Measurements from ENCODE around the gene KIF6. TPM values are rescaled to one million over a fixed set of nuclear protein-coding genes. Genes with fewer than 3 reads are reported as not detected.

KIF6 gene
- polyA plus RNA-seq, 3 donors = not detected

- Mint-ChIP-seq H3K36me3 (no peaks in the 10 kb centered on the region), H3K27ac (no peak overlapping the region), H3K9me3 (peaks cover 0 to 3% (median 0%) of the 10 kb centered on the region in 7 donors), H3K4me3 (no peak overlapping the region), H3K27me3 (ENCODE audit: low read depth in 3 of 3) (peaks cover 3 to 5% (median 5%) of the 10 kb centered on the region in 3 donors), H3K4me1 (no peaks in the 10 kb centered on the region)
- Histone ChIP-seq H3K27ac (ENCODE audit: low read depth in 1 of 2, low read length in 2 of 2) (no peak overlapping the region), H3K9me3 (replicated peaks in 1 of 2; ENCODE audit: control insufficient read depth in 1 of 2, insufficient read depth in 1 of 2, low read length in 2 of 2) (no peaks in the 10 kb centered on the region), H4K20me1 (ENCODE audit: insufficient read depth, low read length) (no peaks in the 10 kb centered on the region), H3K36me3 (replicated peaks in 1 of 2; ENCODE audit: control insufficient read depth in 1 of 2, insufficient read depth in 2 of 2, low read length in 2 of 2) (no peaks in the 10 kb centered on the region), H3K27me3 (ENCODE audit: control insufficient read depth in 2 of 2, insufficient read depth in 2 of 2, low read length in 2 of 2) (no peaks in the 10 kb centered on the region), H3K79me2 (ENCODE audit: insufficient read depth, low read length) (no peaks in the 10 kb centered on the region), H3K4me1 (ENCODE audit: control insufficient read depth in 1 of 2, insufficient read depth in 2 of 2, low read length in 2 of 2) (no peaks in the 10 kb centered on the region), H3K4me2 (replicated peaks; ENCODE audit: extremely low read depth, low read length, poor library complexity, severe bottlenecking) (no peak overlapping the region), H2AFZ (ENCODE audit: insufficient read depth, low read depth, low read length, poor library complexity, severe bottlenecking) (no peak overlapping the region), H3K4me3 (replicated peaks in 1 of 3; ENCODE audit: low read depth in 2 of 3, low read length in 3 of 3) (no peak overlapping the region), H3K9ac (ENCODE audit: insufficient read depth, low read length, poor library complexity, severe bottlenecking) (no peak overlapping the region)
- no peak for DNase-seq
- TF ChIP-seq CTCF (IDR thresholded peaks at IDR 0.05) = no peak
- intact Hi-C loops (cut with micrococcal nuclease) = no loop called here
- 100% methylated on average over 4 of the region's 8 CpGs for WGBS (ENCODE audit: insufficient coverage)
Observed at GRCh38 chr6:39391182-39391581, 334.0 kb downstream of the KIF6 start.

GRCh38 chr6:39389484-39389767 is 335.8 kb downstream of the KIF6 start:
- H3K9me3 ChIP-seq (replicated peaks in 1 of 2; ENCODE audit: control insufficient read depth in 1 of 2, insufficient read depth in 1 of 2, low read length in 2 of 2) = no peaks in the 10 kb centered on the region
- H3K9ac ChIP-seq (ENCODE audit: insufficient read depth, low read length, poor library complexity, severe bottlenecking) = no peak overlapping the region
- no peak overlapping the region for H3K4me2 ChIP-seq (replicated peaks; ENCODE audit: extremely low read depth, low read length, poor library complexity, severe bottlenecking)
- H3K27ac Mint-ChIP-seq = no peak overlapping the region
- peaks cover 4 to 5% (median 5%) of the 10 kb centered on the region in 3 donors for H3K27me3 Mint-ChIP-seq (ENCODE audit: low read depth in 3 of 3)
- H4K20me1 ChIP-seq (ENCODE audit: insufficient read depth, low read length) = no peaks in the 10 kb centered on the region
- no peak overlapping the region for H2AFZ ChIP-seq (ENCODE audit: insufficient read depth, low read depth, low read length, poor library complexity, severe bottlenecking)
- no peaks in the 10 kb centered on the region for H3K36me3 Mint-ChIP-seq
- H3K4me3 ChIP-seq (replicated peaks in 1 of 3; ENCODE audit: low read depth in 2 of 3, low read length in 3 of 3) = no peak overlapping the region
- DNase-seq = no peak
- H3K36me3 ChIP-seq (replicated peaks in 1 of 2; ENCODE audit: control insufficient read depth in 1 of 2, insufficient read depth in 2 of 2, low read length in 2 of 2) = no peaks in the 10 kb centered on the region
- no peaks in the 10 kb centered on the region for H3K4me1 Mint-ChIP-seq
- no peak for TF ChIP-seq CTCF (IDR thresholded peaks at IDR 0.05)
- no peaks in the 10 kb centered on the region for H3K79me2 ChIP-seq (ENCODE audit: insufficient read depth, low read length)
- intact Hi-C loops (cut with micrococcal nuclease) = no loop called here
- peaks cover 0 to 3% (median 0%) of the 10 kb centered on the region in 7 donors for H3K9me3 Mint-ChIP-seq
- H3K4me1 ChIP-seq (ENCODE audit: control insufficient read depth in 1 of 2, insufficient read depth in 2 of 2, low read length in 2 of 2) = no peaks in the 10 kb centered on the region
- H3K27ac ChIP-seq (ENCODE audit: low read depth in 1 of 2, low read length in 2 of 2) = no peak overlapping the region
- H3K27me3 ChIP-seq (ENCODE audit: control insufficient read depth in 2 of 2, insufficient read depth in 2 of 2, low read length in 2 of 2) = no peaks in the 10 kb centered on the region
- WGBS (ENCODE audit: insufficient coverage) = 100% methylated on average over 3 of the region's 3 CpGs
- H3K4me3 Mint-ChIP-seq = no peak overlapping the region

Data from CD14-positive monocyte (primary cell).